DND-41 (cell line): Measurements from ENCODE around the gene C1orf115.

Experiments used
- ATAC-seq: fragments of 200-7000 bp; cut with Tn5 transposase; 3 replicates; pipeline ENCODE4 v1.9.1; 2021; ENCODE audit warnings: low read depth; ENCODE audit not compliant: insufficient read depth
- DNase-seq: peaks from one replicate; pipeline ENCODE4 v3.0.0-alpha.2; 2020
- H2AFZ ChIP-seq: 2 replicates; pipeline ENCODE4 v1.6.0; 2012; ENCODE audit warnings: low read depth, low read length
- H3K27ac ChIP-seq: 2 replicates; pipeline ENCODE4 v1.5.1; 2012; ENCODE audit warnings: low read length, inconsistent platforms
- H3K27me3 ChIP-seq: fragments of 200-600 bp; sonication (generic); 2 replicates; pipeline ENCODE4 v1.6.0; 2012; ENCODE audit warnings: low read length, mild to moderate bottlenecking, inconsistent platforms; ENCODE audit not compliant: insufficient read depth, poor library complexity
- H3K36me3 ChIP-seq: 2 replicates; pipeline ENCODE4 v1.5.1; 2012; ENCODE audit warnings: low read length, inconsistent platforms; ENCODE audit not compliant: insufficient read depth
- H3K4me1 ChIP-seq: 2 replicates; pipeline ENCODE4 v1.5.1; 2012; ENCODE audit warnings: mild to moderate bottlenecking, low read length; ENCODE audit not compliant: insufficient read depth
- H3K4me2 ChIP-seq: 2 replicates; pipeline ENCODE4 v1.6.0; 2012; ENCODE audit warnings: mild to moderate bottlenecking, moderate library complexity, low read length, inconsistent platforms; ENCODE audit not compliant: insufficient read depth
- H3K4me3 ChIP-seq, 2 experiments: fragments of 200-600 bp in 1 of 2; shearing (Covaris generic) in 1 of 2; 2 replicates each; pipeline ENCODE4 v1.5.1; 2012 to 2016; ENCODE audit warnings: inconsistent platforms in 2 of 2, low read length in 2 of 2, mild to moderate bottlenecking in 2 of 2, low read depth in 1 of 2, moderate library complexity in 1 of 2
- H3K79me2 ChIP-seq: 2 replicates; pipeline ENCODE4 v1.6.0; 2012; ENCODE audit warnings: low read length, inconsistent platforms; ENCODE audit not compliant: insufficient read depth
- H3K9ac ChIP-seq: 2 replicates; pipeline ENCODE4 v1.6.0; 2012; ENCODE audit warnings: low read depth, mild to moderate bottlenecking, inconsistent platforms, low read length, moderate library complexity
- H3K9me3 ChIP-seq: 2 replicates; pipeline ENCODE4 v1.5.1; 2012; ENCODE audit warnings: low read length, moderate library complexity, mild to moderate bottlenecking, inconsistent platforms; ENCODE audit not compliant: insufficient read depth, severe bottlenecking
- H4K20me1 ChIP-seq: 2 replicates; pipeline ENCODE4 v1.6.0; 2012; ENCODE audit warnings: low read length; ENCODE audit not compliant: insufficient read depth
- EZH2 ChIP-seq: IDR thresholded peaks from 3 replicates; pipeline ENCODE4 v1.6.1; 2012; ENCODE audit warnings: borderline replicate concordance, low read depth, mild to moderate bottlenecking, moderate library complexity, low read length, inconsistent platforms; ENCODE audit not compliant: severe bottlenecking
- TF ChIP-seq, protein P1 (sequence below): IDR thresholded peaks from 2 replicates; pipeline ENCODE4 v1.5.1; 2012; ENCODE audit warnings: borderline replicate concordance, low read length, moderate library complexity, mild to moderate bottlenecking; ENCODE audit not compliant: poor library complexity, severe bottlenecking; ENCODE audit errors: extremely low read depth

C1orf115 gene

DNA sequence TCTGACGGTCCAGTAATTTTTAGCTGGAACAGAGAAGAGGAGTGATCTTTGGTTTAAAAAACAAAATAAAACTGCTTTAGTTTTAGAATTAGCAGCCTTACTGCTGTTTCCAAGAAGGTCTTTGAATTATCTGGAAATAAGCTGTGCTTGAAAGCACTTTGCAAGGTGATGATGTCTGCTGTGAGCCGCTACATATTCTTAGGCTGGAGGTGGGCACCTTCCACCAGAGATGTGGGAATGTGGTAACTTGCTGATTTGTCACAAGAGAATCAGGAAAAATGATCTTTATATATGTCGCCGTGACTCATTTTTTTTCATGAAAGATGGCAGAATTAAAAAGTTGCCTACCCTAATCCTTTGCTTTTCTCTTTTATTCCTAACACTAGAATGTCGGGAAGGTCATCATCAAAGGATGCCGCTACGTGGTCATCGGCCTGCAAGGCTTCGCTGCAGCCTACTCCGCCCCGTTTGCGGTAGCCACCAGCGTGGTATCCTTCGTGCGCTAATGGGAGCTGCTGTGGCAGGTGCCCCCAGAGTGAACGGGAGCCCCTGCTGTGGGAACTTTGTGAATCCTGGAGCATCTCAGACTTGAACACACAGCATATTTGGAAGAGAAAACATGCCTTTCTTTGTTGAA, 6.2 kb downstream of the C1orf115 start:
- Histone ChIP-seq H3K4me3 (no peak overlapping the region), H3K4me2 (no peak overlapping the region), H3K4me1 (no peaks in the 10 kb centered on the region), H3K27me3 (no peaks in the 10 kb centered on the region), H2AFZ (no peak overlapping the region), H4K20me1 (no peaks in the 10 kb centered on the region), H3K9ac (no peak overlapping the region), H3K27ac (no peak overlapping the region), H3K79me2 (no peaks in the 10 kb centered on the region), H3K36me3 (no peaks in the 10 kb centered on the region), H3K9me3 (no peaks in the 10 kb centered on the region)
- TF ChIP-seq, protein P1, sequence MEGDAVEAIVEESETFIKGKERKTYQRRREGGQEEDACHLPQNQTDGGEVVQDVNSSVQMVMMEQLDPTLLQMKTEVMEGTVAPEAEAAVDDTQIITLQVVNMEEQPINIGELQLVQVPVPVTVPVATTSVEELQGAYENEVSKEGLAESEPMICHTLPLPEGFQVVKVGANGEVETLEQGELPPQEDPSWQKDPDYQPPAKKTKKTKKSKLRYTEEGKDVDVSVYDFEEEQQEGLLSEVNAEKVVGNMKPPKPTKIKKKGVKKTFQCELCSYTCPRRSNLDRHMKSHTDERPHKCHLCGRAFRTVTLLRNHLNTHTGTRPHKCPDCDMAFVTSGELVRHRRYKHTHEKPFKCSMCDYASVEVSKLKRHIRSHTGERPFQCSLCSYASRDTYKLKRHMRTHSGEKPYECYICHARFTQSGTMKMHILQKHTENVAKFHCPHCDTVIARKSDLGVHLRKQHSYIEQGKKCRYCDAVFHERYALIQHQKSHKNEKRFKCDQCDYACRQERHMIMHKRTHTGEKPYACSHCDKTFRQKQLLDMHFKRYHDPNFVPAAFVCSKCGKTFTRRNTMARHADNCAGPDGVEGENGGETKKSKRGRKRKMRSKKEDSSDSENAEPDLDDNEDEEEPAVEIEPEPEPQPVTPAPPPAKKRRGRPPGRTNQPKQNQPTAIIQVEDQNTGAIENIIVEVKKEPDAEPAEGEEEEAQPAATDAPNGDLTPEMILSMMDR = no peak
- no peak for TF ChIP-seq EZH2
- ATAC-seq (no peak), DNase-seq (no peak)

DNA sequence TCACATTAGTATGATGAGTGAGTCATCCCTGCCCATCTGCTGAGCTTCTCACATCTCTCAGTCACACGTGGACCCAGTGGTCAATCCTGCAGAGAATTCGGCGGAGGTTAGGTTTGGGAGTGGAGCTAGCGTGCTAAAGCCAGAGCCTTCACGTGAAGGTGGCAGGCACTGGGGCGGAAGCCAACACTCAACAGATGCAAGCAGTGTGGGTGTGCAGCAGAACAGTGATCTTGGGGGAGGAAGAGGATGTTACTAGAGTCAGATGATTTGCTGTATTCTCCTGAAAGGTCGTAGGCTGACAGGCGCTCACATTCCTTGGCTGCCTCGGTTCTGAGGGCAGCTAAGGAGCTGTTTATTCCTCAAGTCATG, 6.7 kb downstream of the C1orf115 start:
- peaks cover 2% of the 10 kb centered on the region for H3K27me3 ChIP-seq
- H2AFZ ChIP-seq = no peak overlapping the region
- H3K4me2 ChIP-seq = no peak overlapping the region
- H3K9ac ChIP-seq = no peak overlapping the region
- ATAC-seq (no peak), DNase-seq (no peak)
- TF ChIP-seq EZH2 = no peak
- TF ChIP-seq, protein P1 = no peak
- H3K4me1 ChIP-seq = no peaks in the 10 kb centered on the region
- H4K20me1 ChIP-seq = no peaks in the 10 kb centered on the region
- H3K4me3 ChIP-seq = no peak overlapping the region
- H3K36me3 ChIP-seq = no peaks in the 10 kb centered on the region
- H3K27ac ChIP-seq = no peak overlapping the region
- H3K9me3 ChIP-seq = no peaks in the 10 kb centered on the region
- H3K79me2 ChIP-seq = no peaks in the 10 kb centered on the region

DNA sequence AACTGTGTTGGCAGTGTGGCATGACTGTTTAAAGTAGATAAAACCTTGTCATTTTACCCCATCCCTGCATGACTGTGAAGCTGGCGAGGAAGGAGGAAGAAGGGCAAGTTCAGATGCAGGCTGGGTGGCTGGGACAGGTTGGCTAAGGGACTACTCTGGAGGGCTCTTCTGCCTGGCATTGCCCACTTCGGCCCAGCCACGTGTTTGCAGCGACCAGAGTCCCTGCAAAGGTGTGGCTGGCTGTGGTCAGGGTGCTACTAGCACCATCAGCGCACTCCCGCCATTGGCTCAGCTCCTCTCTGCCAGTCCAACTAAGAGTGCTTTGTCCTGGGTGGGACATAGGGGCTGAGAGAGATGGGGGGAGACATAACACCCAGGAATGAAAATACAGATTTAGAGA, 7.2 kb downstream of the C1orf115 start:
- Histone ChIP-seq H3K79me2 (no peaks in the 10 kb centered on the region), H3K27ac (no peak overlapping the region), H3K27me3 (peaks cover 4% of the 10 kb centered on the region), H3K36me3 (no peaks in the 10 kb centered on the region), H2AFZ (no peak overlapping the region), H3K4me3 (no peak overlapping the region), H3K9me3 (no peaks in the 10 kb centered on the region), H3K4me2 (no peak overlapping the region), H4K20me1 (no peaks in the 10 kb centered on the region), H3K4me1 (no peaks in the 10 kb centered on the region), H3K9ac (no peak overlapping the region)
- ATAC-seq = no peak
- TF ChIP-seq, protein P1 = no peak
- TF ChIP-seq EZH2 = no peak
- no peak for DNase-seq
